ENCODE measurements around the gene SRPK2. TPM values are rescaled to one million over a fixed set of nuclear protein-coding genes. Genes with fewer than 3 reads are reported as not detected.

SRPK2 gene
- total RNA-seq, 2 donors from 2014 or later = 60.3 to 76.2 TPM

GRCh38 chr7:105084581-105084980 is 304.1 kb downstream of the SRPK2 start:
- WGBS, 2 experiments (ENCODE audit: insufficient coverage in 1 of 2, insufficient read length in 1 of 2) = 83 to 100% methylated on average over 1 of the region's 1 CpG

GRCh38 chr7:105079348-105079747 is 309.4 kb downstream of the SRPK2 start:
- no peak for TF ChIP-seq CTCF (conservative IDR thresholded peaks at IDR 0.05)
- Histone ChIP-seq H3K27ac (ENCODE audit: low read depth, low read length) (no peak overlapping the region), H3K4me1 (ENCODE audit: control insufficient read depth, insufficient read depth, low read length) (no peaks in the 10 kb centered on the region), H3K27me3 (ENCODE audit: control insufficient read depth, insufficient read depth, low read length, poor library complexity, severe bottlenecking) (no peaks in the 10 kb centered on the region), H3K36me3 (ENCODE audit: control insufficient read depth, insufficient read depth, low read length) (peaks cover 93% of the 10 kb centered on the region), H3K9ac (ENCODE audit: extremely low read depth, low read length, poor library complexity, severe bottlenecking) (no peak overlapping the region), H3K9me3 (ENCODE audit: control insufficient read depth, low read length) (no peaks in the 10 kb centered on the region), H3K4me3 (ENCODE audit: low read length) (no peak overlapping the region)
- no peak for DNase-seq
- Mint-ChIP-seq H3K27ac (no peak overlapping the region), H3K4me1 (no peaks in the 10 kb centered on the region), H3K36me3 (ENCODE audit: low read depth) (peaks cover 85% of the 10 kb centered on the region), H3K9me3 (no peaks in the 10 kb centered on the region), H3K27me3 (ENCODE audit: insufficient read depth) (no peaks in the 10 kb centered on the region), H3K4me3 (no peak overlapping the region)
- WGBS, 2 experiments (ENCODE audit: insufficient coverage in 1 of 2, insufficient read length in 1 of 2) = 93 to 97% methylated on average over 5 to 6 of the region's 6 CpGs

More at GRCh38 chr7:105084581-105084980, 304.1 kb downstream of the SRPK2 start:
- Histone ChIP-seq H3K9ac (ENCODE audit: extremely low read depth, low read length, poor library complexity, severe bottlenecking) (no peak overlapping the region), H3K27ac (ENCODE audit: low read depth, low read length) (no peak overlapping the region), H3K27me3 (ENCODE audit: control insufficient read depth, insufficient read depth, low read length, poor library complexity, severe bottlenecking) (no peaks in the 10 kb centered on the region), H3K4me3 (ENCODE audit: low read length) (no peak overlapping the region), H3K36me3 (ENCODE audit: control insufficient read depth, insufficient read depth, low read length) (peaks cover 85% of the 10 kb centered on the region), H3K4me1 (ENCODE audit: control insufficient read depth, insufficient read depth, low read length) (no peaks in the 10 kb centered on the region), H3K9me3 (ENCODE audit: control insufficient read depth, low read length) (no peaks in the 10 kb centered on the region)
- TF ChIP-seq CTCF (conservative IDR thresholded peaks at IDR 0.05) = no peak
- Mint-ChIP-seq H3K36me3 (ENCODE audit: low read depth) (peaks cover 63% of the 10 kb centered on the region), H3K27ac (no peak overlapping the region), H3K27me3 (ENCODE audit: insufficient read depth) (no peaks in the 10 kb centered on the region), H3K9me3 (no peaks in the 10 kb centered on the region), H3K4me1 (no peaks in the 10 kb centered on the region), H3K4me3 (no peak overlapping the region)
- DNase-seq = no peak

- H3K36me3 ChIP-seq (ENCODE audit: control insufficient read depth, insufficient read depth, low read length) = peaks cover 92% of the 10 kb centered on the region
- no peak overlapping the region for H3K27ac ChIP-seq (ENCODE audit: low read depth, low read length)
- Mint-ChIP-seq H3K9me3 (no peaks in the 10 kb centered on the region), H3K36me3 (ENCODE audit: low read depth) (peaks cover 76% of the 10 kb centered on the region), H3K4me3 (no peak overlapping the region), H3K27me3 (ENCODE audit: insufficient read depth) (no peaks in the 10 kb centered on the region), H3K4me1 (no peaks in the 10 kb centered on the region), H3K27ac (no peak overlapping the region)
- DNase-seq = no peak
- TF ChIP-seq CTCF (conservative IDR thresholded peaks at IDR 0.05) = no peak
- WGBS, 2 experiments (ENCODE audit: insufficient coverage in 1 of 2, insufficient read length in 1 of 2) = 95% methylated on average over 1 of the region's 1 CpG; no CpG with 5 or more reads in 1 of the 2 experiments
- no peak overlapping the region for H3K9ac ChIP-seq (ENCODE audit: extremely low read depth, low read length, poor library complexity, severe bottlenecking)
- no peaks in the 10 kb centered on the region for H3K4me1 ChIP-seq (ENCODE audit: control insufficient read depth, insufficient read depth, low read length)
- H3K27me3 ChIP-seq (ENCODE audit: control insufficient read depth, insufficient read depth, low read length, poor library complexity, severe bottlenecking) = no peaks in the 10 kb centered on the region
- H3K9me3 ChIP-seq (ENCODE audit: control insufficient read depth, low read length) = no peaks in the 10 kb centered on the region
- H3K4me3 ChIP-seq (ENCODE audit: low read length) = no peak overlapping the region
These were observed 315.6 kb downstream of the SRPK2 start for GRCh38 chr7:105073143-105073542.
